MM.1S (cell line): ENCODE measurements around the gene KMT2E.
A peak's percentile ranks its signal among the peaks of the same experiment; 100 is the strongest.

Source experiments
- DNase-seq: peaks from one replicate; pipeline ENCODE4 v3.0.0-alpha.2; 2015
- H2AFZ ChIP-seq: fragments of 300-600 bp; sonication (generic); 2 replicates; pipeline ENCODE4 v1.6.0; 2016; ENCODE audit warnings: antibody characterized with exemption, low read length
- H3F3A ChIP-seq: fragments of 300-600 bp; sonication (generic); 2 replicates; pipeline ENCODE4 v1.6.1; 2016; ENCODE audit warnings: mild to moderate bottlenecking, antibody characterized with exemption, low read length, moderate library complexity, mixed read lengths; ENCODE audit not compliant: insufficient read depth
- H3K27ac ChIP-seq: fragments of 300-600 bp; sonication (generic); 2 replicates; pipeline ENCODE4 v1.5.1; 2016; ENCODE audit warnings: mild to moderate bottlenecking, low read length
- H3K27me3 ChIP-seq: fragments of 300-600 bp; sonication (generic); replicated peaks from 2 replicates; pipeline ENCODE4 v1.6.0; 2016; ENCODE audit warnings: low read length; ENCODE audit not compliant: insufficient read depth
- H3K36me3 ChIP-seq: fragments of 300-600 bp; sonication (generic); replicated peaks from 2 replicates; pipeline ENCODE4 v1.6.1; 2016; ENCODE audit warnings: mild to moderate bottlenecking, low read length, mixed read lengths; ENCODE audit not compliant: insufficient read depth
- H3K4me1 ChIP-seq: fragments of 300-600 bp; sonication (generic); 2 replicates; pipeline ENCODE4 v1.6.1; 2016; ENCODE audit warnings: low read length, mixed read lengths
- H3K4me2 ChIP-seq: fragments of 300-600 bp; sonication (generic); 2 replicates; pipeline ENCODE4 v1.6.0; 2016; ENCODE audit warnings: low read depth, low read length
- H3K4me3 ChIP-seq: fragments of 300-600 bp; sonication (generic); 2 replicates; pipeline ENCODE4 v1.5.1; 2016; ENCODE audit warnings: low read length, mixed read lengths
- H3K79me2 ChIP-seq: fragments of 300-600 bp; sonication (generic); 2 replicates; pipeline ENCODE4 v1.6.1; 2016; ENCODE audit warnings: mixed run types, low read length, mixed read lengths
- H3K9ac ChIP-seq: fragments of 300-600 bp; sonication (generic); 2 replicates; pipeline ENCODE4 v1.6.1; 2016; ENCODE audit warnings: low read length, mixed read lengths
- H3K9me2 ChIP-seq: fragments of 300-600 bp; sonication (generic); replicated peaks from 2 replicates; pipeline ENCODE4 v1.6.1; 2016; ENCODE audit warnings: mild to moderate bottlenecking, low read length, mixed read lengths; ENCODE audit not compliant: insufficient read depth
- H3K9me3 ChIP-seq: fragments of 300-600 bp; sonication (generic); replicated peaks from 2 replicates; pipeline ENCODE4 v1.6.1; 2016; ENCODE audit warnings: mild to moderate bottlenecking, low read length, mixed read lengths; ENCODE audit not compliant: insufficient read depth
- H4K20me1 ChIP-seq: fragments of 300-600 bp; sonication (generic); 2 replicates; pipeline ENCODE4 v1.6.1; 2016; ENCODE audit warnings: mild to moderate bottlenecking, low read length, moderate library complexity, mixed read lengths; ENCODE audit not compliant: insufficient read depth
- EZH2 ChIP-seq: fragments of 300-600 bp; sonication (generic); optimal IDR thresholded peaks from 2 replicates; pipeline ENCODE3; 2017; ENCODE audit warnings: low read depth, mild to moderate bottlenecking, antibody characterized with exemption, low read length, mixed read lengths
- EZH2phosphoT487 ChIP-seq: fragments of 300-600 bp; sonication (generic); IDR thresholded peaks from 2 replicates; pipeline ENCODE4 v1.6.1; 2018; ENCODE audit warnings: antibody characterized with exemption, low read length
- TF ChIP-seq, protein P1 (sequence below): fragments of 300-600 bp; sonication (generic); IDR thresholded peaks from 2 replicates; pipeline ENCODE4 v1.5.1; 2016; ENCODE audit warnings: antibody characterized with exemption, low read length, mixed read lengths

The KMT2E gene

DNA sequence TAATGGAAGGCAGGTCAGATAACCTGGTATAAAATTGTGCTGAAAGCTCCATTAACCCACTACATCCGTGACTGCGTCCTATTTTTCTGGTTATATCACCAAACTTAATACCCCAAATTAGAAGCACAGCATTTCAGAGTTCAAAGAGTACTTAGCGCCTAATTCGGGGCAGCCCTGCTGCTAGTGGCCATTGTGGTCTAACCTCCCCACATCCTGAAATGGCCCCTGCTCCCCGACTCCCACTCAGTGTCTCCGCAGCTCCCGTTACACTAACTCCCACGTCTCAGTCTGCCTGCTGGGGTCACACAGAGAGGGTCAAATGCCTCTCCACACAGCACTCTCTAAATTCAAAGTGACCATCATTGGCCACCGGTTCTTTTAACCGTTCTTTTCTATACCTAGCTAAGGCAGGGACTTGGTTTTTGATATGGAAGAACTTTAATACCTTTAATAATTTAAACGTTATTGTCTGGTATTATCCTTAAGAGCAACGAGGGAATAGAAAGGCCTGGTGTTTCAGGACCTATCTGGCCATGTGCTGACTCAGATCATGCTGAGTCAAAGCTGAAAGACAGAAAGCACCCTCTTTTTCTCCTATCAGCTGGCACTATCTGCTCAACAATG lies 117.1 kb downstream of the KMT2E start:
- Histone ChIP-seq H3K4me3 (no peak overlapping the region), H3K27ac (peak overlapping the region; percentile 61; the same call in 1 of the 2 replicates), H3K79me2 (peaks cover 69% of the 10 kb centered on the region), H3F3A (peaks cover 37% of the 10 kb centered on the region), H4K20me1 (no peaks in the 10 kb centered on the region), H3K9me3 (no peaks in the 10 kb centered on the region), H3K4me1 (peaks cover 67% of the 10 kb centered on the region), H3K9ac (no peak overlapping the region), H3K27me3 (no peaks in the 10 kb centered on the region), H3K36me3 (no peaks in the 10 kb centered on the region), H3K4me2 (0 out of 2 replicates have a peak overlapping the region, but pooled peaks have one; percentile 5), H2AFZ (no peak overlapping the region), H3K9me2 (no peaks in the 10 kb centered on the region)
- TF ChIP-seq EZH2 (no peak), EZH2phosphoT487 (no peak)
- TF ChIP-seq, protein P1, sequence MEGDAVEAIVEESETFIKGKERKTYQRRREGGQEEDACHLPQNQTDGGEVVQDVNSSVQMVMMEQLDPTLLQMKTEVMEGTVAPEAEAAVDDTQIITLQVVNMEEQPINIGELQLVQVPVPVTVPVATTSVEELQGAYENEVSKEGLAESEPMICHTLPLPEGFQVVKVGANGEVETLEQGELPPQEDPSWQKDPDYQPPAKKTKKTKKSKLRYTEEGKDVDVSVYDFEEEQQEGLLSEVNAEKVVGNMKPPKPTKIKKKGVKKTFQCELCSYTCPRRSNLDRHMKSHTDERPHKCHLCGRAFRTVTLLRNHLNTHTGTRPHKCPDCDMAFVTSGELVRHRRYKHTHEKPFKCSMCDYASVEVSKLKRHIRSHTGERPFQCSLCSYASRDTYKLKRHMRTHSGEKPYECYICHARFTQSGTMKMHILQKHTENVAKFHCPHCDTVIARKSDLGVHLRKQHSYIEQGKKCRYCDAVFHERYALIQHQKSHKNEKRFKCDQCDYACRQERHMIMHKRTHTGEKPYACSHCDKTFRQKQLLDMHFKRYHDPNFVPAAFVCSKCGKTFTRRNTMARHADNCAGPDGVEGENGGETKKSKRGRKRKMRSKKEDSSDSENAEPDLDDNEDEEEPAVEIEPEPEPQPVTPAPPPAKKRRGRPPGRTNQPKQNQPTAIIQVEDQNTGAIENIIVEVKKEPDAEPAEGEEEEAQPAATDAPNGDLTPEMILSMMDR: no peak
- DNase-seq: peak; percentile 42

DNA sequence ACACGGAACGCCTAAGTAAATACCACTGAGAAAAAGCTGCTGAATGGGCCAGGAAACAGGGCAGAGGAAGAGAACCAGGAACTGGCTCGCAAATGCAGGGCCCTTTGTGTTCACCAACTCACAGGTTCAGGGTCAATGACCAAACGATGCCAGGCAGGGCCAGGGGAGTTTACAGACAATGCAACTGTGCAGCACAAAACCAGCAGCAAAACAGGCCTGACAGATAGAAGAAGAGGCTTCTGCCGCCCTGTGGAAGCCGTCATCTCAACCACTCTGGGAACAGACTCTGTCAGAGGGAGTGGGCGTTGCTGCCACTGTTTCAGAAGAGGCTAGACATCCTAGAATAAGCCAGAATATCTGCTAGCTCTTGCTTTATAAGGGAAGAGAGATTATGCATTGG lies 117.9 kb downstream of the KMT2E start:
- H4K20me1 ChIP-seq: no peaks in the 10 kb centered on the region
- TF ChIP-seq, protein P1: no peak
- no peak for TF ChIP-seq EZH2phosphoT487
- TF ChIP-seq EZH2: no peak
- DNase-seq: no peak
- H3K36me3 ChIP-seq: no peaks in the 10 kb centered on the region
- H3K9me2 ChIP-seq: no peaks in the 10 kb centered on the region
- peak overlapping the region; percentile 61; the same call in 1 of the 2 replicates for H3K27ac ChIP-seq
- no peaks in the 10 kb centered on the region for H3K27me3 ChIP-seq
- no peak overlapping the region for H3K4me3 ChIP-seq
- no peak overlapping the region for H2AFZ ChIP-seq
- no peak overlapping the region for H3K9ac ChIP-seq
- peaks cover 59% of the 10 kb centered on the region for H3K4me1 ChIP-seq
- peaks cover 31% of the 10 kb centered on the region for H3F3A ChIP-seq
- H3K9me3 ChIP-seq: no peaks in the 10 kb centered on the region
- no peak overlapping the region for H3K4me2 ChIP-seq
- peaks cover 72% of the 10 kb centered on the region for H3K79me2 ChIP-seq

- Histone ChIP-seq H4K20me1 (no peaks in the 10 kb centered on the region), H3K4me2 (no peak overlapping the region), H3F3A (peaks cover 26% of the 10 kb centered on the region), H3K9ac (no peak overlapping the region), H3K79me2 (peaks cover 75% of the 10 kb centered on the region), H2AFZ (no peak overlapping the region), H3K9me2 (no peaks in the 10 kb centered on the region), H3K27me3 (no peaks in the 10 kb centered on the region), H3K9me3 (no peaks in the 10 kb centered on the region), H3K27ac (peak overlapping the region; percentile 61; the same call in 1 of the 2 replicates), H3K4me1 (peaks cover 58% of the 10 kb centered on the region), H3K4me3 (no peak overlapping the region), H3K36me3 (no peaks in the 10 kb centered on the region)
- no peak for DNase-seq
- TF ChIP-seq EZH2phosphoT487 (no peak), EZH2 (no peak)
- TF ChIP-seq, protein P1: no peak
Observed at GRCh38 chr7:105132335-105132734, 118.3 kb downstream of the KMT2E start.
